ENCODE results near the gene TTBK2. TPM values are rescaled to one million over a fixed set of nuclear protein-coding genes. Genes with fewer than 3 reads are reported as not detected.

Gene TTBK2
- total and polyA plus RNA-seq, 10 of the 15 experiments (the other 5 are each of a cell fraction or from before 2014, with no cell fraction given): 0.66 to 9.1 (median 3.7) TPM

- no peaks in the 10 kb centered on the region for H3K36me3 ChIP-seq (ENCODE audit: control insufficient read depth in 2 of 2, insufficient read depth in 2 of 2, low read length in 1 of 2)
- H3K79me2 ChIP-seq (ENCODE audit: control insufficient read depth, insufficient read depth, low read length): no peaks in the 10 kb centered on the region
- no TSS peak for BruUV-seq (replicated peaks)
- CTCF ChIA-PET: no interaction called here
- WGBS (ENCODE audit: insufficient coverage, insufficient replicate concordance, low lambda C conversion rate, missing lambda C conversion rate): 100% methylated on average over 2 of the region's 2 CpGs
- H3K27ac ChIP-seq (ENCODE audit: control insufficient read depth, insufficient read depth): no peak overlapping the region
- SMC1A ChIA-PET (ENCODE audit: uncharacterized antibody, unreplicated experiment): no interaction called here
- TF ChIP-seq ELK1 (IDR thresholded peaks at IDR 0.05; ENCODE audit: low read depth, low read length): no peak
- no peak for TF ChIP-seq PAX8 (IDR thresholded peaks at IDR 0.05)
- FAIRE-seq (no peak), DNase-seq (ENCODE audit: low read depth, low spot score) (no peak), ATAC-seq (no peak)
- intact Hi-C loops (cut with micrococcal nuclease; ENCODE audit: unreplicated experiment): no loop called here
- no peaks in the 10 kb centered on the region for H4K20me1 ChIP-seq (ENCODE audit: control insufficient read depth, insufficient read depth)
- in situ Hi-C loops (cut with MboI): no loop called here
- no peaks in the 10 kb centered on the region for H3K27me3 ChIP-seq (replicated peaks in 1 of 2; ENCODE audit: control insufficient read depth in 2 of 2, insufficient read depth in 2 of 2, low read length in 1 of 2)
- H3K4me3 ChIP-seq: no peak overlapping the region
- H3K4me2 ChIP-seq (ENCODE audit: control insufficient read depth, insufficient read depth): no peak overlapping the region
- H3K9ac ChIP-seq (ENCODE audit: control insufficient read depth, insufficient read depth, low read length): no peak overlapping the region
- H3K9me3 ChIP-seq (replicated peaks; ENCODE audit: control insufficient read depth, insufficient read depth, low read length): no peaks in the 10 kb centered on the region
- H2AFZ ChIP-seq (ENCODE audit: control insufficient read depth, low read depth, low read length): no peak overlapping the region
- POLR2A ChIA-PET: no interaction called here
- RAD21 ChIA-PET (ENCODE audit: unreplicated experiment): no interaction called here
- H3K4me1 ChIP-seq (ENCODE audit: control insufficient read depth, insufficient read depth, low read length): no peaks in the 10 kb centered on the region
Observed at GRCh38 chr15:42858540-42858939, 62.0 kb downstream of the TTBK2 start.

GRCh38 chr15:42854576-42854975 lies 66.0 kb downstream of the TTBK2 start:
- H3K79me2 ChIP-seq (ENCODE audit: control insufficient read depth, insufficient read depth, low read length): no peaks in the 10 kb centered on the region
- H3K27ac ChIP-seq (ENCODE audit: control insufficient read depth, insufficient read depth): no peak overlapping the region
- no peak overlapping the region for H3K9ac ChIP-seq (ENCODE audit: control insufficient read depth, insufficient read depth, low read length)
- DNase-seq (ENCODE audit: low read depth, low spot score): no peak
- ChIA-PET CTCF (no interaction called here), POLR2A (no interaction called here), SMC1A (ENCODE audit: uncharacterized antibody, unreplicated experiment) (no interaction called here), RAD21 (ENCODE audit: unreplicated experiment) (no interaction called here)
- no peak overlapping the region for H3K4me3 ChIP-seq
- no peaks in the 10 kb centered on the region for H3K27me3 ChIP-seq (replicated peaks in 1 of 2; ENCODE audit: control insufficient read depth in 2 of 2, insufficient read depth in 2 of 2, low read length in 1 of 2)
- intact Hi-C loops (cut with micrococcal nuclease; ENCODE audit: unreplicated experiment): no loop called here
- in situ Hi-C loops (cut with MboI): no loop called here
- H2AFZ ChIP-seq (ENCODE audit: control insufficient read depth, low read depth, low read length): no peak overlapping the region
- no peak for FAIRE-seq
- no peaks in the 10 kb centered on the region for H3K4me1 ChIP-seq (ENCODE audit: control insufficient read depth, insufficient read depth, low read length)
- no peaks in the 10 kb centered on the region for H3K36me3 ChIP-seq (ENCODE audit: control insufficient read depth in 2 of 2, insufficient read depth in 2 of 2, low read length in 1 of 2)
- no peaks in the 10 kb centered on the region for H3K9me3 ChIP-seq (replicated peaks; ENCODE audit: control insufficient read depth, insufficient read depth, low read length)
- no peak overlapping the region for H3K4me2 ChIP-seq (ENCODE audit: control insufficient read depth, insufficient read depth)
- no TSS peak for BruUV-seq (replicated peaks)
- WGBS (ENCODE audit: insufficient coverage, insufficient replicate concordance, low lambda C conversion rate, missing lambda C conversion rate): 99% methylated on average over 3 of the region's 3 CpGs
- no peak for ATAC-seq
- H4K20me1 ChIP-seq (ENCODE audit: control insufficient read depth, insufficient read depth): no peaks in the 10 kb centered on the region
- TF ChIP-seq CHD1 (IDR thresholded peaks at IDR 0.05; ENCODE audit: low read depth, low read length): no peak
- no peak for TF ChIP-seq RCOR1 (conservative IDR thresholded peaks at IDR 0.05; ENCODE audit: low read depth, low read length)
- TF ChIP-seq WRNIP1 (IDR thresholded peaks at IDR 0.05; ENCODE audit: borderline replicate concordance, low read depth, low read length): no peak
- no peak for TF ChIP-seq IRF3 (IDR thresholded peaks at IDR 0.05)
- no peak for TF ChIP-seq ETV6 (conservative IDR thresholded peaks at IDR 0.05 in 1 of 2, IDR thresholded peaks at IDR 0.05 in 1 of 2; ENCODE audit: borderline replicate concordance in 1 of 2, low read depth in 1 of 2)
- TF ChIP-seq SMAD5 (IDR thresholded peaks at IDR 0.05; ENCODE audit: low read depth): no peak
- TF ChIP-seq FOS (IDR thresholded peaks at IDR 0.05; ENCODE audit: borderline replicate concordance, extremely low read depth, insufficient read length): no peak
- TF ChIP-seq SRF (IDR thresholded peaks at IDR 0.05; ENCODE audit: low read depth in 2 of 2, low read length in 2 of 2): no peak
- TF ChIP-seq ZBTB11 (CRISPR knock-in tag; IDR thresholded peaks at IDR 0.05): no peak
- TF ChIP-seq MAX (IDR thresholded peaks at IDR 0.05; ENCODE audit: low read depth, low read length): no peak
